Omental fat pad (tissue), 4 donors: ENCODE data around the gene MAP6D1. TPM values are rescaled to one million over a fixed set of nuclear protein-coding genes. Genes with fewer than 3 reads are reported as not detected.
A peak's percentile ranks its signal among the peaks of the same experiment; 100 is the strongest.

Source experiments
- ATAC-seq: fragments of 150-250 bp; one replicate; pipeline ENCODE4 v1.9.1; 2016; ENCODE audit warnings: mild to moderate bottlenecking, moderate library complexity; ENCODE audit not compliant: low FRiP score
- DNase-seq: peaks from one replicate; pipeline ENCODE4 v3.0.0-alpha.2; 2019; ENCODE audit warnings: low spot score
- CTCF ChIP-seq, 3 donors: fragments of 450-650 bp; IDR thresholded peaks; one replicate each; pipeline ENCODE4 v1.5.1; 2016 to 2017; ENCODE audit warnings: antibody characterized with exemption in 3 of 3, mild to moderate bottlenecking in 3 of 3, moderate library complexity in 2 of 3
- total RNA-seq, 4 donors: library from RNA; depleted of rRNA; stranded (reverse); fragments of >200 nt; gene quantifications; one replicate each; pipeline ENCODE4 v1.1.0, GENCODE V29; 2016

Gene MAP6D1
- total RNA-seq, 4 donors from 2014 or later = 1.8 to 2.8 (median 2.4) TPM; not detected in 1

DNA sequence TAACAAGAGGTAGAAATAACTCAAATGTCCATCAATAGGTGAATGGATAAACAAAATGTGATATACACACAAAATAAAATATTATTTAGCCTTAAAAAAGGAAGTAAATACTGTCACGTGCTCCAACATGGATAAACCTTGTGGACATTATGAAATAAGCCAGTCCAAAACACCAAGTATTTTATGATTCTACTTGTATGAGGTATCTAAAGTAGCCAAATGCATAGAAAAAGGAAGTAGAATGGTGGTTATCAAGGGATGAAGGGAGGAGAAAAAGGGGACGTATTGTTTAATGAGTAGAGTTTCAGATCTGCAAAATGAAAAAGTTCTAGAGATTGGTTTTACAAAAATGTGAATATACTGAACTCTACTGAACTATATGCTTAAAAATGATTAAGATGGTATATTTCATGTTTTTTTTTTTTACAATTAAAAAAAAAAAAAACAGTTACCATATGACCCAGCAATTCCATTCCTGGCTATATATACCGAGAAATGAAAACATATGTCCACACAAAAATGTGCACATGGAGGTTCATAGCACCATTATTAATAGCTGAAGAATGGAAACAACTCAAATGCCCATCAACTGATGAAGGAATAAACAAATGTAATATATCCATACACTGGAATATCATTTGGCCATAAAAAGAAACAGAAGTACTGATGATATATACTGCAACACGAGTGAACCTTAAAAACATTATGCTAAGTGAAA, 29.1 kb upstream of the MAP6D1 start:
- ATAC-seq = no peak
- DNase-seq = no peak
- TF ChIP-seq CTCF (IDR thresholded peaks at IDR 0.05) = no peak

DNA sequence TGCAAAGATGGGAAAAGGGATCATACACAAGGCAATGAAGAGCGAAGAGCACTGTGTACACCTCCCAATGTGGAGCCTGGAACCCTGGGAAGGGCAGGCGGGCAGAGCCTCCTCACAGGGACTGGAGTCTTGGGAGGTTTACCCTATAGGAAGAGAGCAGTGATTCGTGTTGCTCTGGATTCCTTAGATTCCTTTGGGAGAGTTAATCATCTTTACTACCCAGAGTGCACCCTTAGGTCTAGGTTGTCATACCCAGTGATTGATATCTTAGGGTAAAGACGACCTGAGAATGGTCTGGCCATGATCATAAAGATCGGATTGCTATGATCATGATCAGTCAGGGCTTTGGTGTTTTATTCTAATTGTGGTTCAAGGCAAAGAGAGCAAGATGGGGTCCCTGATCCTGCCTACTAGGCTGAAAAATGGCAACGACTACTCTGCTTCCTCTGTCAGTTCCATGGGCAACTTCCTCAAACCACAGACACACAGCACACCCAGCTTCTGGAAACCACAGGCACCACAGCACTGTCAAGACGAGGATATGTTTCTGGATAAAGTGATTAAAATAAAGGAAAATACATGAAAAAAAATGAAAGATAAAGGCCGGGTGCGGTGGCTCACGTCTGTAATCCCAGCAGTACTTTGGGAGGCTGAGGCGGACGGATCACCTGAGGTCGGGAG, 20.4 kb upstream of the MAP6D1 start:
- no peak for DNase-seq
- TF ChIP-seq CTCF (IDR thresholded peaks at IDR 0.05) = no peak
- no peak for ATAC-seq

DNA sequence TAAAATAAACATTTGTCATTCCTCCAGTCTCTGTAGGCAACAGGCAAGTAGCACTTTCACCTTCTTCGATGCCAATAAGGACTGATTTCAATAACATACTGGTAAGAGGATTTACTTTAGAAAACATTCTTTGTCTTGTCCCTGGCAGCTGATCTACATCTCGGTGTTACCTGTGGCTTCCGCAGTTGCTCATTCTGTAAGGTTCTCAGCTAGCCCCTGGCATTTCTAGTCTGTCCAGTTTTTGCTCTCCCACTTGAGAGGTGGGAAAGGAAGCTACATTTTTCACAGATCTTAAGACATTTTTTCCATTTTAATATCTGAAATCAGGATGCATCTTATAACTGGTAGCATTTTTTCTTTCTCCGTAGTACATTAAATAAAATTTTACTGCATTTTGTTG, 19.7 kb upstream of the MAP6D1 start:
- ATAC-seq (no peak), DNase-seq (no peak)
- TF ChIP-seq CTCF (IDR thresholded peaks at IDR 0.05) = no peak

GRCh38 chr3:183844606-183845005, 19.2 kb upstream of the MAP6D1 start:
- no peak for TF ChIP-seq CTCF (IDR thresholded peaks at IDR 0.05)
- DNase-seq = no peak
- peak; percentile 28 for ATAC-seq

DNA sequence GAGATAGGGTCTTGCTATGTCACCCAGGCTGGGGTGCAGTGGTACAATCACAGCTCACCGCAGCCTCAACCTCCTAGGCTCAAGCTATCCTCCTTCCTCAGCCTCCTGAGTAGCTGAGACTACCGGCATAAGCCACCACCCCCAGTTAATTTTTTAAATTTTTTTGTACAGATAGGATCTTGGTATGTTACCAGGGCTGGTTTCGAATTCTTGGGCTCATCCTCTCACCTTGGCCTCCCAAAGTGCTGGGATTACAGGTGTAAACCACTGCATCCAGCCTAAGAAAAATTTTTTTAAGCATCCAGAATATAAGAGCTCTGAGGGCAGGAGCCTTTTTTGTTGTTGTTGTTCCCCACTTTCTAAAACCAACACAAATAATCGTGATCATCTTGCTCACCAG, 14.4 kb upstream of the MAP6D1 start:
- TF ChIP-seq CTCF (IDR thresholded peaks at IDR 0.05) = no peak
- DNase-seq = no peak
- ATAC-seq = no peak

- no peak for ATAC-seq
- DNase-seq = no peak
- TF ChIP-seq CTCF (IDR thresholded peaks at IDR 0.05) = no peak
Observed at GRCh38 chr3:183837894-183838293, 12.5 kb upstream of the MAP6D1 start.

DNA sequence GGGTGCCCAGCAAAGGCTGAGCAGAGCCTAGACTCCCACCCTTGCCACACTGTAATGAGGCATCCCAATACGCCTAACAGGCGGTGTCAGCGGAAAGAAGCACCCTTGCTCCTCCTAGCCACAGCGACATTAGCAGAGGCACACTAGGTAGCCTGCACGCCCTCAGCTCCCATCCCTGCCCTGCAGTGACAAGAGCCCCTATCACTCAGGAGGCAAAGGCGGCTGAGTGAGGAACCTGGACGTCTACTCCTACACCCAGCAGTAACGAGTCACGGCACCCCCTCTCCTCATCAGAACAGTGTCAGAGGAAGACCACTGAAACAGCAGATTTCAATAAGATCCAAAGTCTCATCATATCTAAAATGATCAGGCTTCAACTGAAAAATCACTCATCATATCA, 12.0 kb upstream of the MAP6D1 start:
- TF ChIP-seq CTCF (IDR thresholded peaks at IDR 0.05) = no peak
- no peak for DNase-seq
- ATAC-seq = no peak
